CD4-positive, alpha-beta T cell (primary cell): ENCODE measurements around the gene SPHK1. TPM values are rescaled to one million over a fixed set of nuclear protein-coding genes. Genes with fewer than 3 reads are reported as not detected.
"Not testable (repeated sequence)": the region's sequence is repeated elsewhere in the genome, so short reads cannot be mapped to it uniquely, and the experiment has no call there.

Experiments
- ATAC-seq: fragments of 200-7000 bp; cut with Tn5 transposase; one replicate; pipeline ENCODE4 v1.10.0; 2022; ENCODE audit warnings: mild to moderate bottlenecking; ENCODE audit not compliant: poor library complexity
- CTCF ChIA-PET: fragments of 350-600 bp; sonication (Branson Sonifier 250); formaldehyde crosslinking; loops from one replicate; lab custom pipeline; 2021; ENCODE audit warnings: antibody characterized with exemption, inconsistent platforms; lab: Charles Lee
- POLR2A ChIA-PET: fragments of 350-600 bp; sonication (Branson Sonifier 250); formaldehyde crosslinking; loops from one replicate; lab custom pipeline; 2021; ENCODE audit warnings: antibody characterized with exemption, inconsistent platforms; lab: Charles Lee
- DNase-seq, 14 experiments: peaks; one replicate each; pipeline ENCODE4 v3.0.0-alpha.2; 2013 to 2020; ENCODE audit warnings: mixed read lengths in 2 of 14
- H3K27ac ChIP-seq, 2 donors: one replicate each; pipeline versions ENCODE4 v1.5.1 to v1.7.0; 2013; ENCODE audit warnings: low read length in 2 of 2, low read depth in 1 of 2, mild to moderate bottlenecking in 1 of 2
- H3K27me3 ChIP-seq, 2 experiments: 1 replicate in 1 of 2; 2 replicates in 1 of 2; pipeline versions ENCODE4 v1.6.1 to v1.7.0; 2013; ENCODE audit warnings: low read length in 2 of 2, control low read depth in 1 of 2, mild to moderate bottlenecking in 1 of 2, moderate library complexity in 1 of 2; ENCODE audit not compliant: insufficient read depth in 2 of 2, control insufficient read depth in 1 of 2
- H3K36me3 ChIP-seq: one replicate; pipeline ENCODE4 v1.6.1; 2013; ENCODE audit warnings: low read length, control low read depth; ENCODE audit not compliant: insufficient read depth
- H3K4me1 ChIP-seq: one replicate; pipeline ENCODE4 v1.6.1; 2013; ENCODE audit warnings: low read length, control low read depth; ENCODE audit not compliant: insufficient read depth
- H3K4me3 ChIP-seq: one replicate; pipeline ENCODE4 v1.5.1; 2013; ENCODE audit warnings: mild to moderate bottlenecking, low read length, moderate library complexity
- H3K9me3 ChIP-seq, 2 experiments: 1 replicate in 1 of 2; 2 replicates in 1 of 2; pipeline versions ENCODE4 v1.6.1 to v1.7.0; 2013; ENCODE audit warnings: low read length in 2 of 2, mild to moderate bottlenecking in 2 of 2, control low read depth in 1 of 2, moderate library complexity in 1 of 2; ENCODE audit not compliant: control insufficient read depth in 1 of 2, insufficient read depth in 1 of 2
- H3K27ac Mint-ChIP-seq: one replicate; pipeline ENCODE4 v1.8.0; 2020; ENCODE audit warnings: mixed read lengths
- H3K27me3 Mint-ChIP-seq: one replicate; pipeline ENCODE4 v1.8.0; 2021; ENCODE audit warnings: mixed read lengths
- H3K36me3 Mint-ChIP-seq: one replicate; pipeline ENCODE4 v1.8.0; 2021; ENCODE audit warnings: low read depth, mixed read lengths
- H3K4me1 Mint-ChIP-seq: one replicate; pipeline ENCODE4 v1.8.0; 2021; ENCODE audit warnings: low read depth, mixed read lengths
- H3K4me3 Mint-ChIP-seq: one replicate; pipeline ENCODE4 v1.8.0; 2020; ENCODE audit warnings: mild to moderate bottlenecking, mixed read lengths
- H3K9me3 Mint-ChIP-seq: one replicate; pipeline ENCODE4 v1.8.0; 2020; ENCODE audit warnings: mixed read lengths
- CTCF ChIP-seq: fragments of 200-600 bp; IDR thresholded peaks from one replicate; pipeline ENCODE4 v1.8.0; 2022; ENCODE audit warnings: antibody characterized with exemption, mild to moderate bottlenecking
- intact Hi-C, 2 experiments: fragments of 100-400 bp; cut with DNase I in 1 of 2; cut with micrococcal nuclease in 1 of 2; formaldehyde crosslinking; loops; one replicate each; pipeline versions ENCODE4 v1.15.1 to v1.9.0; 2023 to 2025; cut with DNase I, micrococcal nuclease
- total RNA-seq, 174 experiments: library from RNA in 2 of 174; stranded (reverse) in 2 of 174; gene quantifications; one replicate each; pipeline ENCODE4 v1.2.3 and lab custom pipeline; 2021 to 2026

The SPHK1 gene
- total RNA-seq, 2 experiments from 2014 or later, result 0.45 to 1.1 TPM

GRCh38 chr17:76357597-76358158 lies 26.7 kb upstream of the SPHK1 start:
- H3K27me3 ChIP-seq, result no peaks in the 10 kb centered on the region
- no peak overlapping the region for H3K4me3 ChIP-seq
- DNase-seq (no peak), ATAC-seq (no peak)
- H3K27ac ChIP-seq, result no peak overlapping the region
- Mint-ChIP-seq H3K9me3 (no peaks in the 10 kb centered on the region), H3K27ac (no peak overlapping the region), H3K4me3 (peak overlapping the region; percentile 48), H3K36me3 (peaks cover 10% of the 10 kb centered on the region), H3K4me1 (peaks cover 12% of the 10 kb centered on the region), H3K27me3 (no peaks in the 10 kb centered on the region)
- no peaks in the 10 kb centered on the region for H3K9me3 ChIP-seq
- ChIA-PET POLR2A (interaction anchor here (0.7 kb wide), 1 partner anchor 143 kb away, joined by 7 read pairs; no protein-coding TSS in a partner anchor), CTCF (no interaction called here)
- H3K36me3 ChIP-seq, result no peaks in the 10 kb centered on the region
- H3K4me1 ChIP-seq, result peaks cover 15% of the 10 kb centered on the region
- TF ChIP-seq CTCF, result no peak
- intact Hi-C loops, result no loop called here

- Mint-ChIP-seq H3K27ac (no peak overlapping the region), H3K4me1 (peaks cover 1% of the 10 kb centered on the region), H3K36me3 (peaks cover under 1% of the 10 kb centered on the region), H3K9me3 (no peaks in the 10 kb centered on the region), H3K27me3 (no peaks in the 10 kb centered on the region), H3K4me3 (no peak overlapping the region)
- ATAC-seq (no peak), DNase-seq (no peak)
- no peak overlapping the region for H3K4me3 ChIP-seq
- peaks cover 6% of the 10 kb centered on the region for H3K4me1 ChIP-seq
- intact Hi-C loops, result no loop called here
- POLR2A ChIA-PET, result no interaction called here
- no peaks in the 10 kb centered on the region for H3K27me3 ChIP-seq
- H3K9me3 ChIP-seq, result no peaks in the 10 kb centered on the region
- TF ChIP-seq CTCF, result no peak
- H3K36me3 ChIP-seq, result no peaks in the 10 kb centered on the region
- CTCF ChIA-PET, result no interaction called here
- no peak overlapping the region for H3K27ac ChIP-seq
Measured at GRCh38 chr17:76359375-76359774, 25.0 kb upstream of the SPHK1 start.

GRCh38 chr17:76359776-76360175 lies 24.6 kb upstream of the SPHK1 start:
- CTCF ChIA-PET, H3K4me1 Mint-ChIP-seq, intact Hi-C loops, H3K27me3 ChIP-seq, H3K36me3 Mint-ChIP-seq, H3K27ac Mint-ChIP-seq, H3K9me3 Mint-ChIP-seq, H3K4me3 Mint-ChIP-seq, H3K9me3 ChIP-seq, POLR2A ChIA-PET, ATAC-seq, H3K4me3 ChIP-seq, H3K36me3 ChIP-seq, H3K27ac ChIP-seq, DNase-seq, H3K4me1 ChIP-seq, H3K27me3 Mint-ChIP-seq: not testable (repeated sequence)

GRCh38 chr17:76360461-76360860 lies 23.9 kb upstream of the SPHK1 start:
- TF ChIP-seq CTCF, result no peak
- Mint-ChIP-seq H3K4me1 (no peaks in the 10 kb centered on the region), H3K4me3 (no peak overlapping the region), H3K27me3 (no peaks in the 10 kb centered on the region), H3K27ac (no peak overlapping the region), H3K36me3 (no peaks in the 10 kb centered on the region), H3K9me3 (no peaks in the 10 kb centered on the region)
- ATAC-seq, result no peak
- ChIA-PET POLR2A (no interaction called here), CTCF (no interaction called here)
- Histone ChIP-seq H3K9me3 (no peaks in the 10 kb centered on the region), H3K36me3 (no peaks in the 10 kb centered on the region), H3K27me3 (no peaks in the 10 kb centered on the region), H3K4me1 (no peaks in the 10 kb centered on the region), H3K27ac (no peak overlapping the region), H3K4me3 (no peak overlapping the region)
- DNase-seq, result no peak
- intact Hi-C loops, result no loop called here
